ENCODE measurements around the gene HNRNPF.

HNRNPF gene

DNA sequence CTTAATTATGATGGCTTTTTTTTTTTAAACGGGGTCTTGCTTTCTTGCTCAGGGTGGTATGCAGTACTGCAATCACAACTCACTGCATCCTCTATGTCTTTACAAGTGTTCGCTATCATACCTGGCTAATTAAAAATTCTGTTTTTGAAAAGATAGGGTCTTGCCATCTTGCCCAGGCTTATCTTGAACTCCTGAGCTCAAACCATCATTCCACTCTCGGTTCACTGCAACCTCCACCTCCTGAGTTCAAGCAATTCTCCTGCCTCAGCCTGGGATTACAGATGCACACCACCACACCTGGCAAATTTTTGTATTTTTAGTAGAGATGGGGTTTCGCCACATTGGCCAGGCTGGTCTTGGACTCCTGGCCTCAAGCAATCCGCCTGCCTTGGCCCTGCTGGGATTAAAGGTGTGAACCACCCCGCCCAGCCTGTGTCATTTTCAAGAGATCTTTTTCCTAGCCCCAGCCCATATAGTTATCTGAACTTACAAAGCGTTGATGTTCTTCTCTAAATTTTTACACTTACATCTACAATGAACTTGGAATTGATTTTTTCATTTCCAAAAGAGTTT, 6.0 kb downstream of the HNRNPF start:
- peaks cover 4 to 10% of the 10 kb centered on the region in 2 experiments for H3K36me3 ChIP-seq (ENCODE audit: control insufficient read depth in 1 of 2, insufficient read depth in 2 of 2, low read length in 2 of 2)
- H2BK12ac ChIP-seq (ENCODE audit: low read length): no peak overlapping the region
- H2AK5ac ChIP-seq (ENCODE audit: low read length): no peak overlapping the region
- no peak overlapping the region for H2AFZ ChIP-seq (ENCODE audit: insufficient read depth, low read length, poor library complexity)
- H3K4me2 ChIP-seq (ENCODE audit: low read length): no peak overlapping the region
- H2BK5ac ChIP-seq (ENCODE audit: low read depth, low read length, poor library complexity): no peak overlapping the region
- H3K27me3 ChIP-seq (ENCODE audit: insufficient read depth, low read length): no peaks in the 10 kb centered on the region
- H3K14ac ChIP-seq (ENCODE audit: low read length): no peak overlapping the region
- H3K27ac ChIP-seq (ENCODE audit: low read depth, low read length): no peak overlapping the region
- H3K79me1 ChIP-seq (ENCODE audit: low read length): peaks cover 12% of the 10 kb centered on the region
- H2BK120ac ChIP-seq (ENCODE audit: insufficient read depth, low read length, poor library complexity): no peak overlapping the region
- no peak overlapping the region for H4K91ac ChIP-seq (ENCODE audit: low read depth, low read length)
- H3K4me3 ChIP-seq (ENCODE audit: low read depth, low read length): no peak overlapping the region
- H4K8ac ChIP-seq (ENCODE audit: low read depth, low read length): no peak overlapping the region
- peaks cover 15 to 31% of the 10 kb centered on the region in 2 experiments for H3K4me1 ChIP-seq (ENCODE audit: control insufficient read depth in 1 of 2, insufficient read depth in 2 of 2, low read length in 2 of 2)
- H3K18ac ChIP-seq (ENCODE audit: low read length): no peak overlapping the region
- H3K9me3 ChIP-seq (ENCODE audit: insufficient read depth, low read depth, low read length): no peaks in the 10 kb centered on the region
- H3K79me2 ChIP-seq (ENCODE audit: control insufficient read depth, insufficient read depth, low read length, poor library complexity): peaks cover 34% of the 10 kb centered on the region
- no peak for DNase-seq
- WGBS (ENCODE audit: extremely low coverage, insufficient coverage, insufficient read length): no CpG with 5 or more reads among the region's 7 CpGs
- H3K23ac ChIP-seq (ENCODE audit: low read length): no peak overlapping the region
- H3K4ac ChIP-seq (ENCODE audit: low read depth, low read length): peak overlapping the region; percentile 84
- no peak overlapping the region for H3K9ac ChIP-seq (ENCODE audit: low read length)
- H4K12ac ChIP-seq (ENCODE audit: low read depth, low read length): no peak overlapping the region

GRCh38 chr10:43402176-43402575, 6.8 kb downstream of the HNRNPF start:
- H3K4me3 ChIP-seq (ENCODE audit: low read depth, low read length): no peak overlapping the region
- H4K91ac ChIP-seq (ENCODE audit: low read depth, low read length): no peak overlapping the region
- H3K27me3 ChIP-seq (ENCODE audit: insufficient read depth, low read length): no peaks in the 10 kb centered on the region
- WGBS (ENCODE audit: extremely low coverage, insufficient coverage, insufficient read length): no CpG with 5 or more reads among the region's 4 CpGs
- H3K79me1 ChIP-seq (ENCODE audit: low read length): peaks cover 8% of the 10 kb centered on the region
- H4K12ac ChIP-seq (ENCODE audit: low read depth, low read length): no peak overlapping the region
- H2AFZ ChIP-seq (ENCODE audit: insufficient read depth, low read length, poor library complexity): no peak overlapping the region
- no peak overlapping the region for H4K8ac ChIP-seq (ENCODE audit: low read depth, low read length)
- no peak overlapping the region for H2AK5ac ChIP-seq (ENCODE audit: low read length)
- DNase-seq: peak in 1 of 2 donors; percentile 38
- H3K4me2 ChIP-seq (ENCODE audit: low read length): no peak overlapping the region
- H2BK12ac ChIP-seq (ENCODE audit: low read length): no peak overlapping the region
- H3K9ac ChIP-seq (ENCODE audit: low read length): no peak overlapping the region
- peaks cover 4 to 10% of the 10 kb centered on the region in 2 experiments for H3K36me3 ChIP-seq (ENCODE audit: control insufficient read depth in 1 of 2, insufficient read depth in 2 of 2, low read length in 2 of 2)
- H2BK5ac ChIP-seq (ENCODE audit: low read depth, low read length, poor library complexity): no peak overlapping the region
- H3K4ac ChIP-seq (ENCODE audit: low read depth, low read length): no peak overlapping the region
- H3K27ac ChIP-seq (ENCODE audit: low read depth, low read length): peak overlapping the region; percentile 0
- H3K23ac ChIP-seq (ENCODE audit: low read length): no peak overlapping the region
- H3K18ac ChIP-seq (ENCODE audit: low read length): no peak overlapping the region
- no peak overlapping the region for H3K14ac ChIP-seq (ENCODE audit: low read length)
- H2BK120ac ChIP-seq (ENCODE audit: insufficient read depth, low read length, poor library complexity): no peak overlapping the region
- no peaks in the 10 kb centered on the region for H3K9me3 ChIP-seq (ENCODE audit: insufficient read depth, low read depth, low read length)
- peaks cover 30% of the 10 kb centered on the region for H3K79me2 ChIP-seq (ENCODE audit: control insufficient read depth, insufficient read depth, low read length, poor library complexity)
- H3K4me1 ChIP-seq (ENCODE audit: control insufficient read depth in 1 of 2, insufficient read depth in 2 of 2, low read length in 2 of 2): peaks cover 16 to 32% of the 10 kb centered on the region in 2 experiments

DNA sequence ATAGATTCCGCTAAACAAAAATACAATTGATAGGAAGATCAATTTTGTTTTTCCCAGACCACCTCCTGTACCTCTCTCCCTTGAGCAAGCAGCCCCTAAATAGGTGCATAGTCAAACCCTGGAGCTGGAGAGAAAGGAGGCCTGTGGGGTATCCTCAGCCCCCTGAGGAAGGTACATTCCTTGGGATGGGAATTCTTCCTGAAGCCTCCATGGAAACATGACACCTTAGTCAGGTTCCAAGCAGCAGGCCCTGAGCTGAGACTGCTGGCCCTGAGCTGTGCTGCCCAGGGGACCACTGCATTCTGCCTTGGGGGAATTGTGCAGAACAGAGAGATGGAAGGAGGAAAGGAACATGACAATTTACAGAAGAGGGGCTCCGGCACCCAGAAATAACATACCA, 7.4 kb downstream of the HNRNPF start:
- Histone ChIP-seq H4K12ac (ENCODE audit: low read depth, low read length) (no peak overlapping the region), H3K23ac (ENCODE audit: low read length) (no peak overlapping the region), H2BK120ac (ENCODE audit: insufficient read depth, low read length, poor library complexity) (no peak overlapping the region), H3K4ac (ENCODE audit: low read depth, low read length) (peak overlapping the region; percentile 93), H3K27ac (ENCODE audit: low read depth, low read length) (no peak overlapping the region), H3K18ac (ENCODE audit: low read length) (no peak overlapping the region), H3K14ac (ENCODE audit: low read length) (no peak overlapping the region), H3K36me3 (ENCODE audit: control insufficient read depth in 1 of 2, insufficient read depth in 2 of 2, low read length in 2 of 2) (peaks cover 4 to 10% of the 10 kb centered on the region in 2 experiments), H4K8ac (ENCODE audit: low read depth, low read length) (no peak overlapping the region), H2BK5ac (ENCODE audit: low read depth, low read length, poor library complexity) (no peak overlapping the region), H4K91ac (ENCODE audit: low read depth, low read length) (no peak overlapping the region), H2AK5ac (ENCODE audit: low read length) (no peak overlapping the region), H3K4me1 (ENCODE audit: control insufficient read depth in 1 of 2, insufficient read depth in 2 of 2, low read length in 2 of 2) (peaks cover 16 to 32% of the 10 kb centered on the region in 2 experiments), H3K79me1 (ENCODE audit: low read length) (peaks cover 9% of the 10 kb centered on the region), H3K4me3 (ENCODE audit: low read depth, low read length) (no peak overlapping the region), H3K27me3 (ENCODE audit: insufficient read depth, low read length) (no peaks in the 10 kb centered on the region), H3K9me3 (ENCODE audit: insufficient read depth, low read depth, low read length) (no peaks in the 10 kb centered on the region), H3K4me2 (ENCODE audit: low read length) (peak overlapping the region; percentile 36), H3K9ac (ENCODE audit: low read length) (no peak overlapping the region), H3K79me2 (ENCODE audit: control insufficient read depth, insufficient read depth, low read length, poor library complexity) (peaks cover 32% of the 10 kb centered on the region), H2BK12ac (ENCODE audit: low read length) (no peak overlapping the region), H2AFZ (ENCODE audit: insufficient read depth, low read length, poor library complexity) (no peak overlapping the region)
- WGBS (ENCODE audit: extremely low coverage, insufficient coverage, insufficient read length): no CpG with 5 or more reads among the region's 2 CpGs
- no peak for DNase-seq

DNA sequence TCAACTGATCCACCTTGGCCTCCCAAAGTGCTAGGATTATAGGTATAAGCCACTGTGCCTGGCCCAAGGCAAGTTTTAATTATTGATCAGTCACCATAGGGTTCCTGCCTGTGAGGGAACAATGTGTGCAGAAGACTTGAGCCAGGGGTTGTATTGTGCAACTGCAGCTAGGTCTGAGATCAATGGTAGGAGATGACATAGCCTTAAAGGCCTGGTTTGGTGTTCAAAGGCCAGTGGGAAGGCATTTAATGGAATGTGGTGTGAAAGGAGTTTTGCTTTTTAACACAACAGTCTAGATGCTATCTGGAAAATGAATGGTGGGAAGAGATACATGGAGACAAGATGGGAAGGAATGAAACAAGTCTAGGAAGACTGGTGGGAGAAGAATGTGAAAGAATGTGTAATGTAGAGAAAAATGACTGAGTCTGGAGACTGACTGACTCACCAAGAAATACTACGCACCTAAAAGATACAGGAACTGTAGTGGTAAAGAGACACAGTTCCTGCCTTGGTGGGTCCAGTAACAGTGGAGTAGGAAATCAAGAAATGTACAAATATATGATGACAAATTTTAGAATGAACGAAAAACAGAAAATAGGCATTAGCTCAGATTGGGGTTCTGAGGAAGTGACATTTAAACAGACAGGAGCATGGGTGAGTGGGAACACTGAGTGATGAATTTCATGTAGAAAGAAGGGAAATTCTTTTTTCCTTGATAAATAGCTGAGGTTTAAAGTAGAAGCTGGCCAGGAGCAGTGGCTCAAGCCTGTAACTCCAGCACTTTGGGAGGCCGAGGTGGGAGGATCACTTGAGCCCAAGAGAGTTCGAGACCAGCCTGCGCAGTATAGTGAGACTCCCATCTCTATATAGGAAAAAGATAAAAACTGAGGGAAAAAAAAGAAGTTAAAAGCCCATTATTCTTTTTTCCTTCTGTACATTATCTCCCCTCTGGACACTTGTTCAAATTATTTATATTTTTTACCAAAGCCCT, 9.4 kb downstream of the HNRNPF start:
- H2AFZ ChIP-seq (ENCODE audit: insufficient read depth, low read length, poor library complexity): no peak overlapping the region
- H3K9ac ChIP-seq (ENCODE audit: low read length): no peak overlapping the region
- H3K4me1 ChIP-seq (ENCODE audit: control insufficient read depth in 1 of 2, insufficient read depth in 2 of 2, low read length in 2 of 2): peaks cover 11 to 30% of the 10 kb centered on the region in 2 experiments
- H3K9me3 ChIP-seq (ENCODE audit: insufficient read depth, low read depth, low read length): no peaks in the 10 kb centered on the region
- no peak overlapping the region for H2BK12ac ChIP-seq (ENCODE audit: low read length)
- peak overlapping the region; percentile 80 for H3K27ac ChIP-seq (ENCODE audit: low read depth, low read length)
- no peak overlapping the region for H4K12ac ChIP-seq (ENCODE audit: low read depth, low read length)
- peaks cover 33% of the 10 kb centered on the region for H3K79me2 ChIP-seq (ENCODE audit: control insufficient read depth, insufficient read depth, low read length, poor library complexity)
- peak overlapping the region; percentile 17 for H3K4me2 ChIP-seq (ENCODE audit: low read length)
- no peak overlapping the region for H2AK5ac ChIP-seq (ENCODE audit: low read length)
- H3K79me1 ChIP-seq (ENCODE audit: low read length): peaks cover 17% of the 10 kb centered on the region
- no peak overlapping the region for H3K4me3 ChIP-seq (ENCODE audit: low read depth, low read length)
- no peak overlapping the region for H3K18ac ChIP-seq (ENCODE audit: low read length)
- peak overlapping the region; percentile 71 for H2BK5ac ChIP-seq (ENCODE audit: low read depth, low read length, poor library complexity)
- H3K36me3 ChIP-seq (ENCODE audit: control insufficient read depth in 1 of 2, insufficient read depth in 2 of 2, low read length in 2 of 2): peaks cover 6 to 13% of the 10 kb centered on the region in 2 experiments
- no peak overlapping the region for H4K91ac ChIP-seq (ENCODE audit: low read depth, low read length)
- no peak overlapping the region for H3K4ac ChIP-seq (ENCODE audit: low read depth, low read length)
- no peak overlapping the region for H2BK120ac ChIP-seq (ENCODE audit: insufficient read depth, low read length, poor library complexity)
- no peaks in the 10 kb centered on the region for H3K27me3 ChIP-seq (ENCODE audit: insufficient read depth, low read length)
- H3K23ac ChIP-seq (ENCODE audit: low read length): no peak overlapping the region
- no peak overlapping the region for H4K8ac ChIP-seq (ENCODE audit: low read depth, low read length)
- no peak overlapping the region for H3K14ac ChIP-seq (ENCODE audit: low read length)
- no CpG with 5 or more reads among the region's 5 CpGs for WGBS (ENCODE audit: extremely low coverage, insufficient coverage, insufficient read length)
- DNase-seq: peak; percentile 55 to 90
